SU-DHL-6 (cell line): ENCODE results near the gene DUSP19.

Experiments
- CTCF ChIP-seq: fragments of 200-600 bp; sonication (generic); IDR thresholded peaks from one replicate; pipeline ENCODE4 v1.5.1; 2017; ENCODE audit warnings: antibody characterized with exemption, mild to moderate bottlenecking, low read length, moderate library complexity; ENCODE audit not compliant: insufficient read depth, poor library complexity, severe bottlenecking
- EZH2phosphoT487 ChIP-seq: fragments of 200-600 bp; sonication (generic), shearing (Covaris generic); conservative IDR thresholded peaks from 2 replicates; pipeline ENCODE4 v1.6.1; 2018; ENCODE audit warnings: mild to moderate bottlenecking, antibody characterized with exemption, low read length, moderate library complexity, mixed read lengths

- TF ChIP-seq CTCF (no peak), EZH2phosphoT487 (no peak)
These were observed 10.8 kb downstream of the DUSP19 start for GRCh38 chr2:183089192-183089851.
